ENCODE measurements around the gene ALAS1. TPM values are rescaled to one million over a fixed set of nuclear protein-coding genes. Genes with fewer than 3 reads are reported as not detected.

ALAS1 gene
- total RNA-seq, 1 experiment from 2014 or later: 80.2 TPM

- no peak for TF ChIP-seq CTCF (IDR thresholded peaks at IDR 0.05; ENCODE audit: unreplicated experiment)
- CTCF ChIA-PET: no interaction called here
- H3K27me3 Mint-ChIP-seq (ENCODE audit: unreplicated experiment): no peaks in the 10 kb centered on the region
- H3K4me3 Mint-ChIP-seq (ENCODE audit: low read depth, unreplicated experiment): no peak overlapping the region
- intact Hi-C loops (cut with micrococcal nuclease; ENCODE audit: unreplicated experiment): no loop called here
- H3K4me1 Mint-ChIP-seq (ENCODE audit: low read depth, unreplicated experiment): peaks cover 12% of the 10 kb centered on the region
- H3K9me3 Mint-ChIP-seq (ENCODE audit: low read depth, unreplicated experiment): no peaks in the 10 kb centered on the region
- no TSS peak for BruUV-seq (replicated peaks)
- H3K27ac Mint-ChIP-seq (ENCODE audit: unreplicated experiment): no peak overlapping the region
- peaks cover 80% of the 10 kb centered on the region for H3K36me3 Mint-ChIP-seq (ENCODE audit: insufficient read depth, unreplicated experiment)
- DNase-seq: no peak
Measured at GRCh38 chr3:52202384-52203077, 4.6 kb downstream of the ALAS1 start.

- Mint-ChIP-seq H3K36me3 (ENCODE audit: insufficient read depth, unreplicated experiment) (peaks cover 78% of the 10 kb centered on the region), H3K9me3 (ENCODE audit: low read depth, unreplicated experiment) (no peaks in the 10 kb centered on the region), H3K4me3 (ENCODE audit: low read depth, unreplicated experiment) (no peak overlapping the region), H3K27me3 (ENCODE audit: unreplicated experiment) (no peaks in the 10 kb centered on the region), H3K27ac (ENCODE audit: unreplicated experiment) (no peak overlapping the region), H3K4me1 (ENCODE audit: low read depth, unreplicated experiment) (peaks cover 5% of the 10 kb centered on the region)
- CTCF ChIA-PET: no interaction called here
- no peak for TF ChIP-seq CTCF (IDR thresholded peaks at IDR 0.05; ENCODE audit: unreplicated experiment)
- no TSS peak for BruUV-seq (replicated peaks)
- DNase-seq: no peak
- intact Hi-C loops (cut with micrococcal nuclease; ENCODE audit: unreplicated experiment): no loop called here
Measured at GRCh38 chr3:52203701-52204100, 5.7 kb downstream of the ALAS1 start.

- H3K27me3 Mint-ChIP-seq (ENCODE audit: unreplicated experiment): no peaks in the 10 kb centered on the region
- BruUV-seq (replicated peaks): no TSS peak
- H3K36me3 Mint-ChIP-seq (ENCODE audit: insufficient read depth, unreplicated experiment): peaks cover 77% of the 10 kb centered on the region
- intact Hi-C loops (cut with micrococcal nuclease; ENCODE audit: unreplicated experiment): no loop called here
- CTCF ChIA-PET: no interaction called here
- no peaks in the 10 kb centered on the region for H3K9me3 Mint-ChIP-seq (ENCODE audit: low read depth, unreplicated experiment)
- H3K4me3 Mint-ChIP-seq (ENCODE audit: low read depth, unreplicated experiment): no peak overlapping the region
- no peak for TF ChIP-seq CTCF (IDR thresholded peaks at IDR 0.05; ENCODE audit: unreplicated experiment)
- H3K27ac Mint-ChIP-seq (ENCODE audit: unreplicated experiment): no peak overlapping the region
- H3K4me1 Mint-ChIP-seq (ENCODE audit: low read depth, unreplicated experiment): no peaks in the 10 kb centered on the region
- no peak for DNase-seq
Measured at GRCh38 chr3:52204337-52205073, 6.5 kb downstream of the ALAS1 start.

GRCh38 chr3:52205727-52206372 is 7.9 kb downstream of the ALAS1 start:
- intact Hi-C loops (cut with micrococcal nuclease; ENCODE audit: unreplicated experiment): no loop called here
- CTCF ChIA-PET: no interaction called here
- no peaks in the 10 kb centered on the region for H3K27me3 Mint-ChIP-seq (ENCODE audit: unreplicated experiment)
- no peak for DNase-seq
- no peak overlapping the region for H3K27ac Mint-ChIP-seq (ENCODE audit: unreplicated experiment)
- BruUV-seq (replicated peaks): no TSS peak
- no peak overlapping the region for H3K4me3 Mint-ChIP-seq (ENCODE audit: low read depth, unreplicated experiment)
- peaks cover 9% of the 10 kb centered on the region for H3K4me1 Mint-ChIP-seq (ENCODE audit: low read depth, unreplicated experiment)
- H3K36me3 Mint-ChIP-seq (ENCODE audit: insufficient read depth, unreplicated experiment): peaks cover 80% of the 10 kb centered on the region
- H3K9me3 Mint-ChIP-seq (ENCODE audit: low read depth, unreplicated experiment): no peaks in the 10 kb centered on the region
- no peak for TF ChIP-seq CTCF (IDR thresholded peaks at IDR 0.05; ENCODE audit: unreplicated experiment)
